ENCODE data around the gene C3orf33.

- TF ChIP-seq CTCF (IDR thresholded peaks at IDR 0.05; ENCODE audit: control extremely low read depth in 1 of 3, insufficient read depth in 1 of 3, low read depth in 1 of 3, low read length in 3 of 3) (no peak), TBP (IDR thresholded peaks at IDR 0.05; ENCODE audit: low read depth, low read length) (no peak; the same call in 1 of the 2 replicates), RAD21 (IDR thresholded peaks at IDR 0.05 in 1 of 2, conservative IDR thresholded peaks at IDR 0.05 in 1 of 2; ENCODE audit: low read depth in 2 of 2, low read length in 2 of 2) (peak; percentile 16 to 19; a peak in 2 of 4 replicates), POLR2A (IDR thresholded peaks at IDR 0.05; ENCODE audit: control extremely low read depth in 1 of 2, low read depth in 2 of 2, low read length in 2 of 2) (peak in 1 of 2 experiments; percentile 10; a peak in 1 of 3 replicates), KDM5A (IDR thresholded peaks at IDR 0.05; ENCODE audit: low read length) (no peak), RBBP5 (IDR thresholded peaks at IDR 0.05; ENCODE audit: borderline replicate concordance, low read depth, low read length) (no peak; the same call in 1 of the 2 replicates), JUN (IDR thresholded peaks at IDR 0.05; ENCODE audit: low read depth, low read length) (no peak), ZNF274 (IDR thresholded peaks at IDR 0.05; ENCODE audit: borderline replicate concordance, extremely low read depth, low read length) (no peak), TAF1 (IDR thresholded peaks at IDR 0.05; ENCODE audit: low read depth, low read length) (peak; percentile 62), GTF2F1 (IDR thresholded peaks at IDR 0.05; ENCODE audit: borderline replicate concordance, low read depth, low read length) (no peak), CBX8 (IDR thresholded peaks at IDR 0.05; ENCODE audit: borderline replicate concordance, low read depth, low read length) (no peak)
Observed at GRCh38 chr3:155744626-155745324, 61.3 kb downstream of the C3orf33 start, which contains the start of gene PLCH1.

Measured in H1 (cell line).